ENCODE data around the gene WNT10A.
A peak's percentile ranks its signal among the peaks of the same experiment; 100 is the strongest.
"Not testable (repeated sequence)": the region's sequence is repeated elsewhere in the genome, so short reads cannot be mapped to it uniquely, and the experiment has no call there.

The WNT10A gene

GRCh38 chr2:218880102-218880858 is at the start of gene WNT10A:
TSS of gene WNT10A (plus strand) at chr2:218880852. CDS start at chr2:218880996, 144 bp downstream.
- DNase-seq (ENCODE audit: low read depth): no peak

GRCh38 chr2:218831378-218831990 is 49.2 kb upstream of the WNT10A start, which contains the start of gene PRKAG3:
TSS of gene PRKAG3 (minus strand) at chr2:218831803.
- DNase-seq (ENCODE audit: low read depth): no peak

GRCh38 chr2:218832081-218832480 is 48.6 kb upstream of the WNT10A start:
- DNase-seq (ENCODE audit: low read depth): no peak

GRCh38 chr2:218832520-218832919 is 48.1 kb upstream of the WNT10A start:
- no peak for DNase-seq (ENCODE audit: low read depth)

- DNase-seq (ENCODE audit: low read depth): no peak
Observed at GRCh38 chr2:218833023-218833609, 47.5 kb upstream of the WNT10A start.

- no peak for DNase-seq (ENCODE audit: low read depth)
Observed at GRCh38 chr2:218834685-218835084, 46.0 kb upstream of the WNT10A start.

- no peak for DNase-seq (ENCODE audit: low read depth)
Observed at GRCh38 chr2:218837495-218837894, 43.2 kb upstream of the WNT10A start.

GRCh38 chr2:218839430-218839829 is 41.2 kb upstream of the WNT10A start:
- DNase-seq (ENCODE audit: low read depth): peak; percentile 94

GRCh38 chr2:218839888-218840287 is 40.8 kb upstream of the WNT10A start:
- DNase-seq (ENCODE audit: low read depth): peak; percentile 64

- not testable (repeated sequence) for DNase-seq (ENCODE audit: low read depth)
Observed at GRCh38 chr2:218844334-218844733, 36.3 kb upstream of the WNT10A start.

- DNase-seq (ENCODE audit: low read depth): not testable (repeated sequence)
Observed at GRCh38 chr2:218846963-218847362, 33.7 kb upstream of the WNT10A start.

GRCh38 chr2:218849721-218850120 is 30.9 kb upstream of the WNT10A start:
- DNase-seq (ENCODE audit: low read depth): peak; percentile 31

GRCh38 chr2:218850796-218851195 is 29.9 kb upstream of the WNT10A start:
- no peak for DNase-seq (ENCODE audit: low read depth)

GRCh38 chr2:218851286-218851685 is 29.4 kb upstream of the WNT10A start:
- no peak for DNase-seq (ENCODE audit: low read depth)

- DNase-seq (ENCODE audit: low read depth): peak; percentile 59
Observed at GRCh38 chr2:218852911-218853667, 27.6 kb upstream of the WNT10A start.

GRCh38 chr2:218853766-218854165 is 26.9 kb upstream of the WNT10A start:
- DNase-seq (ENCODE audit: low read depth): peak; percentile 84

GRCh38 chr2:218854860-218855259 is 25.8 kb upstream of the WNT10A start:
- no peak for DNase-seq (ENCODE audit: low read depth)

GRCh38 chr2:218855305-218856166 is 25.1 kb upstream of the WNT10A start:
- no peak for DNase-seq (ENCODE audit: low read depth)

- peak; percentile 30 for DNase-seq (ENCODE audit: low read depth)
Observed at GRCh38 chr2:218856167-218856895, 24.3 kb upstream of the WNT10A start.

GRCh38 chr2:218856896-218857243 is 23.8 kb upstream of the WNT10A start:
- no peak for DNase-seq (ENCODE audit: low read depth)

All from amniotic epithelial cell (primary cell).